ENCODE data around the gene GMPR.

Gene GMPR

GRCh38 chr6:16320533-16321340 is 82.3 kb downstream of the GMPR start:
- no peak overlapping the region; the same call in 1 of the 2 replicates for H3K4me3 ChIP-seq (ENCODE audit: low read depth, low read length)
- no peak for DNase-seq (ENCODE audit: low read depth)
- no peak for TF ChIP-seq CTCF (IDR thresholded peaks at IDR 0.05; ENCODE audit: insufficient read depth, low read depth, low read length, missing control alignments)

GRCh38 chr6:16321341-16321710 is 82.9 kb downstream of the GMPR start:
- no peak overlapping the region for H3K4me3 ChIP-seq (ENCODE audit: low read depth, low read length)
- DNase-seq (ENCODE audit: low read depth): no peak
- no peak for TF ChIP-seq CTCF (IDR thresholded peaks at IDR 0.05; ENCODE audit: insufficient read depth, low read depth, low read length, missing control alignments)

GRCh38 chr6:16321826-16322225 is 83.4 kb downstream of the GMPR start:
- no peak for DNase-seq (ENCODE audit: low read depth)
- no peak for TF ChIP-seq CTCF (IDR thresholded peaks at IDR 0.05; ENCODE audit: insufficient read depth, low read depth, low read length, missing control alignments)
- H3K4me3 ChIP-seq (ENCODE audit: low read depth, low read length): no peak overlapping the region

DNA sequence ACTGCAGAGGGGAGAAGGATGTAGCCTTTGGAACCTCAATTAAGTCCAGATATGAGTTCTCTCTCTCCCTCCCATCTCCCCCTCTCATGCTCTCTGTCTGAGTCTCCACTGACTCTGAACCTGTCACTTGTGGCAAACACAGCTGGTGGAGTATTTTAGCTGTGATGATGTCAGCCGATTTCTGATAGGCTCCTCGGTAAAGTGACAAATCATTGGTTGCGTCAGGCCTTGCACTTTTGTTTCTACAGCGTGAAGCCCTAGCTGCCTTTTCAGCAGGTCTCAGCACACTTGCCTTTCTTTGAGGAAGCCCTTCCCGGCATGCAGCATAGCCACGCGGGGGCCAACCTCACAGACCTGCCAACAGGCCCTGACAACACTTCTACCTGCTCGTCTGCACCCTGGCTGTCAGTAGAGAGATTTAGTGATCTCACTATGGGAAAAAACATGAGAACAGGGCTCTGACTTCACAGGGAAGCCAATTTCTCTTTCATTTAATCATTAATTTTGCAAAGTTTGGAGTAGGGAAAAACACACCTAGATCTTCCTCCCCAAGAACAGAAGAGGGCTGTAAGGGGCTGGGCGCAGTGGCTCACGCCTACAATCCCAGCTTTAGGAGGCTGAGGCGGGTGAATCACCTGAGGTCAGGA is 84.4 kb downstream of the GMPR start:
- no peak overlapping the region for H3K4me3 ChIP-seq (ENCODE audit: low read depth, low read length)
- peak; percentile 80 for DNase-seq (ENCODE audit: low read depth)
- no peak for TF ChIP-seq CTCF (IDR thresholded peaks at IDR 0.05; ENCODE audit: insufficient read depth, low read depth, low read length, missing control alignments)

- DNase-seq (ENCODE audit: low read depth): no peak
- TF ChIP-seq CTCF (IDR thresholded peaks at IDR 0.05; ENCODE audit: insufficient read depth, low read depth, low read length, missing control alignments): no peak
- no peak overlapping the region for H3K4me3 ChIP-seq (ENCODE audit: low read depth, low read length)
These were observed 85.8 kb downstream of the GMPR start for GRCh38 chr6:16324184-16324583.

GRCh38 chr6:16324606-16325225 is 86.3 kb downstream of the GMPR start:
- no peak for TF ChIP-seq CTCF (IDR thresholded peaks at IDR 0.05; ENCODE audit: insufficient read depth, low read depth, low read length, missing control alignments)
- DNase-seq (ENCODE audit: low read depth): no peak

More at GRCh38 chr6:16324606-16325225, 86.3 kb downstream of the GMPR start:
- H3K4me3 ChIP-seq (ENCODE audit: low read depth, low read length): no peak overlapping the region
